HG03354 (cell line): ENCODE data around the gene COA5.
"Not testable (repeated sequence)": the region's sequence is repeated elsewhere in the genome, so short reads cannot be mapped to it uniquely, and the experiment has no call there.

Source experiments
- ATAC-seq: cut with Tn5 transposase; IDR thresholded peaks from one replicate; pipeline ENCODE4 v1.9.1; 2021; ENCODE audit warnings: mild to moderate bottlenecking; ENCODE audit not compliant: unreplicated experiment, poor library complexity, severe bottlenecking

COA5 gene

GRCh38 chr2:98607741-98608115 is 584 bp downstream of the COA5 start:
- no peak for ATAC-seq

GRCh38 chr2:98607104-98607503 is 1.2 kb downstream of the COA5 start:
- no peak for ATAC-seq

GRCh38 chr2:98606431-98606830 is 1.9 kb downstream of the COA5 start:
- ATAC-seq = no peak

GRCh38 chr2:98605076-98605475 is 3.2 kb downstream of the COA5 start:
- ATAC-seq = no peak

GRCh38 chr2:98604547-98604946 is 3.8 kb downstream of the COA5 start:
- no peak for ATAC-seq

GRCh38 chr2:98601532-98602132 is 6.7 kb downstream of the COA5 start:
- peak; percentile 90 for ATAC-seq

- ATAC-seq = no peak
Observed at GRCh38 chr2:98598781-98599428, 9.4 kb downstream of the COA5 start.

- ATAC-seq = not testable (repeated sequence)
Observed at GRCh38 chr2:98594665-98595064, 13.6 kb downstream of the COA5 start.

GRCh38 chr2:98592565-98592964 is 15.7 kb downstream of the COA5 start:
- ATAC-seq = no peak

- ATAC-seq = no peak
Observed at GRCh38 chr2:98589489-98589888, 18.8 kb downstream of the COA5 start.

- ATAC-seq = no peak
Observed at GRCh38 chr2:98588880-98589431, 19.4 kb downstream of the COA5 start.

- no peak for ATAC-seq
Observed at GRCh38 chr2:98586551-98587140, 21.7 kb downstream of the COA5 start.

GRCh38 chr2:98585386-98585785 is 22.9 kb downstream of the COA5 start:
- ATAC-seq = no peak

GRCh38 chr2:98583816-98584618 is 24.3 kb downstream of the COA5 start:
- ATAC-seq = no peak

- ATAC-seq = no peak
Observed at GRCh38 chr2:98583276-98583675, 25.0 kb downstream of the COA5 start.

GRCh38 chr2:98582523-98582922 is 25.8 kb downstream of the COA5 start:
- ATAC-seq = no peak

GRCh38 chr2:98580656-98581284 is 27.5 kb downstream of the COA5 start:
- ATAC-seq = no peak

GRCh38 chr2:98579926-98580325 is 28.4 kb downstream of the COA5 start:
- ATAC-seq = no peak

GRCh38 chr2:98578231-98578630 is 30.1 kb downstream of the COA5 start:
- no peak for ATAC-seq

GRCh38 chr2:98577313-98577712 is 31.0 kb downstream of the COA5 start:
- no peak for ATAC-seq
